ENCODE data around the gene PRRT1B.

Gene PRRT1B

GRCh38 chr9:131589993-131590392, 44.7 kb downstream of the PRRT1B start:
- Histone ChIP-seq H3K4me3 (ENCODE audit: severe bottlenecking) (no peak overlapping the region), H3K9me3 (ENCODE audit: severe bottlenecking) (no peaks in the 10 kb centered on the region), H3K36me3 (ENCODE audit: low read depth) (no peaks in the 10 kb centered on the region; the same call in 1 of the 2 replicates), H3K4me1 (ENCODE audit: insufficient read depth, poor library complexity, severe bottlenecking) (no peaks in the 10 kb centered on the region), H3K27ac (ENCODE audit: poor library complexity, severe bottlenecking) (no peak overlapping the region), H3K27me3 (ENCODE audit: insufficient read depth, poor library complexity, severe bottlenecking) (no peaks in the 10 kb centered on the region)
- no peak for ATAC-seq (ENCODE audit: low read depth)
- no peak for TF ChIP-seq CTCF (IDR thresholded peaks at IDR 0.05; ENCODE audit: poor library complexity, severe bottlenecking)
- no peak for DNase-seq (ENCODE audit: low spot score)

GRCh38 chr9:131590449-131590848, 45.1 kb downstream of the PRRT1B start:
- Histone ChIP-seq H3K9me3 (ENCODE audit: severe bottlenecking) (no peaks in the 10 kb centered on the region), H3K27me3 (ENCODE audit: insufficient read depth, poor library complexity, severe bottlenecking) (no peaks in the 10 kb centered on the region), H3K4me3 (ENCODE audit: severe bottlenecking) (no peak overlapping the region), H3K4me1 (ENCODE audit: insufficient read depth, poor library complexity, severe bottlenecking) (no peaks in the 10 kb centered on the region), H3K27ac (ENCODE audit: poor library complexity, severe bottlenecking) (no peak overlapping the region), H3K36me3 (ENCODE audit: low read depth) (peaks cover under 1% of the 10 kb centered on the region; the same call in 1 of the 2 replicates)
- ATAC-seq (ENCODE audit: low read depth), result no peak
- no peak for TF ChIP-seq CTCF (IDR thresholded peaks at IDR 0.05; ENCODE audit: poor library complexity, severe bottlenecking)
- DNase-seq (ENCODE audit: low spot score), result no peak

DNA sequence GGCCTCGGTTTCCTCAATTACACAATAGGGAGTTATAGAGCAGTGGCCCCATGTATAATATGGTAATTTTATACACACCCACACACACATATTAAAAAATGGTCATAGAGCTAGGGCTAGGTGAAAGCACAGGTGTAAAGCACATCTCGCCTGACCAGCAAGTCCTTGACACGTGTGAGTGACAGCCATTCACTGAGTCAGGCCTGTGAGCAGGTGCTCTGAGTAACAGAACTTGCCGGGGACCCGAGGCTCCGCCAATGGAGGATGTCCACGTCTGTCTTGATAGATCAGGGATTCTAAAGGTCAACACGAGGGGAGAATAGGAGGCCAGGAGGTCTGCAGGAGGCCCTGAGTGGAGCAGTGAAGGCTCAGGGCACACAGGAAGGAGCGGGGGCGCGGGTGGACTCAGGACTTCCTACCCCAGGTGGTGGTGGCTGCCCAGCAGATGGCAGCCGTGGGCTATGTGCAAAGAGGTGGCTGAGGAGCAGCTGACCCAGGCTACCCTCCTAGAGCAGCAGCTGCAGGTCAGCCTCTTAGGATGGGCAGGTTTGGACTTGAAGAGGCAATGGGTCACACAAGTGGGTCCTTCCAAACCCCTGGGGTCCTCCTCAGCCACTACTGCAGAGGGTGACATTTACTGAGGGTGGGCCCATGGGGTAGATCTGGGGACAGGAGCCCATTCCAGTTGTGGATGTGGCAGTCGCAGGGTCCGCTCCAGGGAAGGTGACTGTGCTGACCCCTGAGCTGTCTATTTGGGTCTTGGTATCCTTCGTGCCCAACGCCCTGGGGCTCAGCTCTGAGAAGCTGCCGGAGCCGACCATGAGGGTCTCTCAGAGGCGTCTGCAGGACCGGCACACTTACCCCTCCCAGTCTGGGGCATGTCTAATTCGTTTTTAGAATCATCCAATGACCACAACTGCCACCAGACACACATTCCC, 45.9 kb downstream of the PRRT1B start:
- ATAC-seq (ENCODE audit: low read depth) (peak; percentile 93), DNase-seq (ENCODE audit: low spot score) (no peak)
- H3K27ac ChIP-seq (ENCODE audit: poor library complexity, severe bottlenecking), result no peak overlapping the region
- peak; percentile 92 for TF ChIP-seq CTCF (IDR thresholded peaks at IDR 0.05; ENCODE audit: poor library complexity, severe bottlenecking)
- H3K4me1 ChIP-seq (ENCODE audit: insufficient read depth, poor library complexity, severe bottlenecking), result no peaks in the 10 kb centered on the region
- no peak overlapping the region for H3K4me3 ChIP-seq (ENCODE audit: severe bottlenecking)
- H3K27me3 ChIP-seq (ENCODE audit: insufficient read depth, poor library complexity, severe bottlenecking), result no peaks in the 10 kb centered on the region
- H3K9me3 ChIP-seq (ENCODE audit: severe bottlenecking), result no peaks in the 10 kb centered on the region
- peaks cover 5% of the 10 kb centered on the region for H3K36me3 ChIP-seq (ENCODE audit: low read depth)

- no peaks in the 10 kb centered on the region for H3K9me3 ChIP-seq (ENCODE audit: severe bottlenecking)
- no peaks in the 10 kb centered on the region for H3K27me3 ChIP-seq (ENCODE audit: insufficient read depth, poor library complexity, severe bottlenecking)
- no peak overlapping the region for H3K4me3 ChIP-seq (ENCODE audit: severe bottlenecking)
- no peak for TF ChIP-seq CTCF (IDR thresholded peaks at IDR 0.05; ENCODE audit: poor library complexity, severe bottlenecking)
- H3K27ac ChIP-seq (ENCODE audit: poor library complexity, severe bottlenecking), result no peak overlapping the region
- peaks cover 5% of the 10 kb centered on the region for H3K36me3 ChIP-seq (ENCODE audit: low read depth)
- no peaks in the 10 kb centered on the region for H3K4me1 ChIP-seq (ENCODE audit: insufficient read depth, poor library complexity, severe bottlenecking)
- no peak for DNase-seq (ENCODE audit: low spot score)
- ATAC-seq (ENCODE audit: low read depth), result no peak
Measured at GRCh38 chr9:131591845-131592208, 46.5 kb downstream of the PRRT1B start.
